Measurements from ENCODE around the gene PHLDB3.
"Not testable (repeated sequence)": the region's sequence is repeated elsewhere in the genome, so short reads cannot be mapped to it uniquely, and the experiment has no call there.

Gene PHLDB3

GRCh38 chr19:43504426-43505185, at the start of gene PHLDB3:
TSS of gene PHLDB3 (minus strand) at chr19:43504746. CDS start at chr19:43504118, 628 bp downstream.
- DNase-seq: peak; percentile 77

- no peak for DNase-seq
These were observed 49.1 kb upstream of the PHLDB3 start for GRCh38 chr19:43553656-43554055.

GRCh38 chr19:43552616-43553015, 48.1 kb upstream of the PHLDB3 start:
- DNase-seq: no peak

- no peak for DNase-seq
These were observed 47.6 kb upstream of the PHLDB3 start for GRCh38 chr19:43552198-43552450.

- DNase-seq: no peak
These were observed 47.1 kb upstream of the PHLDB3 start for GRCh38 chr19:43551399-43552197.

- no peak for DNase-seq
These were observed 44.2 kb upstream of the PHLDB3 start for GRCh38 chr19:43548706-43549105.

GRCh38 chr19:43547926-43548325, 43.4 kb upstream of the PHLDB3 start:
- not testable (repeated sequence) for DNase-seq

GRCh38 chr19:43546581-43546980, 42.0 kb upstream of the PHLDB3 start:
- no peak for DNase-seq

GRCh38 chr19:43545981-43546380, 41.4 kb upstream of the PHLDB3 start:
- no peak for DNase-seq

GRCh38 chr19:43545276-43545675, 40.7 kb upstream of the PHLDB3 start:
- DNase-seq: no peak

GRCh38 chr19:43544077-43544476, 39.5 kb upstream of the PHLDB3 start:
- no peak for DNase-seq

GRCh38 chr19:43541920-43542650, 37.5 kb upstream of the PHLDB3 start:
- DNase-seq: no peak

GRCh38 chr19:43540381-43540780, 35.8 kb upstream of the PHLDB3 start:
- DNase-seq: no peak

GRCh38 chr19:43538922-43539321, 34.4 kb upstream of the PHLDB3 start:
- DNase-seq: no peak

GRCh38 chr19:43534816-43535761, 30.5 kb upstream of the PHLDB3 start:
- peak; percentile 90 for DNase-seq

- DNase-seq: no peak
These were observed 29.8 kb upstream of the PHLDB3 start for GRCh38 chr19:43534305-43534815.

- peak; percentile 100 for DNase-seq
These were observed 29.2 kb upstream of the PHLDB3 start for GRCh38 chr19:43533546-43534304.

- DNase-seq: peak; percentile 98
These were observed 28.5 kb upstream of the PHLDB3 start, which contains the start of gene ZNF575 for GRCh38 chr19:43532962-43533545. TSS of gene ZNF575 (plus strand) at chr19:43533188. CDS start at chr19:43534423, 1,235 bp downstream.

GRCh38 chr19:43532571-43532961, 28.0 kb upstream of the PHLDB3 start:
- DNase-seq: no peak

GRCh38 chr19:43527860-43528622, 23.5 kb upstream of the PHLDB3 start:
- DNase-seq: no peak

Measured in islet precursor cell (in vitro differentiated cells).